Esophagus muscularis mucosa (tissue), 4 donors: ENCODE data around the gene LGALS9. TPM values are rescaled to one million over a fixed set of nuclear protein-coding genes. Genes with fewer than 3 reads are reported as not detected.
"Not testable (repeated sequence)": the region's sequence is repeated elsewhere in the genome, so short reads cannot be mapped to it uniquely, and the experiment has no call there.

Experiments used
- DNase-seq: peaks from one replicate; pipeline ENCODE4 v3.0.0-alpha.2; 2017; ENCODE audit errors: extremely low spot score
- H3K27ac ChIP-seq, 4 donors: fragments of 200-600 bp; sonication (generic); replicated peaks in 1 of 4; 1 replicate in 3 of 4; 2 replicates in 1 of 4; pipeline ENCODE4 v1.5.1; 2016 to 2019; ENCODE audit warnings: mild to moderate bottlenecking in 1 of 4
- H3K27me3 ChIP-seq, 4 donors: fragments of 200-600 bp; sonication (generic); one replicate each; pipeline versions ENCODE4 v1.5.1 to v1.6.0; 2016 to 2019
- H3K36me3 ChIP-seq, 4 donors: fragments of 200-600 bp; sonication (generic); one replicate each; pipeline ENCODE4 v1.5.1; 2016 to 2019
- H3K4me1 ChIP-seq, 4 donors: fragments of 200-600 bp; sonication (generic); one replicate each; pipeline ENCODE4 v1.5.1; 2016 to 2019
- H3K4me3 ChIP-seq, 4 donors: fragments of 200-600 bp; sonication (generic); 1 replicate in 2 of 4; 2 replicates in 2 of 4; pipeline ENCODE4 v1.5.1; 2016 to 2019; ENCODE audit warnings: mild to moderate bottlenecking in 4 of 4, moderate library complexity in 1 of 4
- H3K9me3 ChIP-seq, 4 donors: fragments of 200-600 bp; sonication (generic); 1 replicate in 3 of 4; 2 replicates in 1 of 4; pipeline ENCODE4 v1.5.1; 2016 to 2019
- EP300 ChIP-seq: sonication (generic); formaldehyde crosslinking; IDR thresholded peaks from one replicate; pipeline ENCODE4 v1.6.1; 2017; ENCODE audit warnings: antibody characterized with exemption
- POLR2A ChIP-seq: fragments of 450-650 bp; IDR thresholded peaks from one replicate; pipeline ENCODE4 v1.6.1; 2017; ENCODE audit warnings: antibody characterized with exemption, moderate library complexity, mild to moderate bottlenecking, low read depth
- POLR2AphosphoS5 ChIP-seq, 2 donors: sonication (generic); formaldehyde crosslinking; IDR thresholded peaks; one replicate each; pipeline ENCODE4 v1.6.1; 2017; ENCODE audit warnings: antibody characterized with exemption in 2 of 2
- WGBS: methylation state at CpG from one replicate; pipeline ENCODE4 v1.1.5; 2018; 5-methylcytosine and 5-hydroxymethylcytosine counted together
- intact Hi-C: fragments of 100-400 bp; cut with DNase I; formaldehyde crosslinking; loops from one replicate; pipeline ENCODE4 v1.15.1; 2023
- total RNA-seq, 4 donors: library from RNA; depleted of rRNA; stranded (reverse); fragments of >200 nt; gene quantifications; one replicate each; pipeline versions ENCODE4 v1.1.0 to v1.2.1, GENCODE V29; 2016
- TF ChIP-seq, protein P1 (sequence below), 3 experiments: fragments of 200-600 bp in 2 of 3; fragments of 450-650 bp in 1 of 3; sonication (generic) in 2 of 3; IDR thresholded peaks; one replicate each; pipeline ENCODE4 v1.5.1; 2017 to 2019; ENCODE audit warnings: antibody characterized with exemption in 3 of 3, mild to moderate bottlenecking in 2 of 3, moderate library complexity in 1 of 3

Gene LGALS9
- total RNA-seq, 4 donors from 2014 or later, result 17.0 to 31.8 (median 24.4) TPM

- intact Hi-C loops, result no loop called here
- H3K27me3 ChIP-seq, result peaks cover 0 to 10% (median 0%) of the 10 kb centered on the region in 4 donors
- WGBS, result 57% methylated on average over 5 of the region's 5 CpGs
- no peak overlapping the region for H3K27ac ChIP-seq
- H3K4me3 ChIP-seq, result no peak overlapping the region
- no peak for DNase-seq
- H3K36me3 ChIP-seq, result no peaks in the 10 kb centered on the region
- no peaks in the 10 kb centered on the region for H3K9me3 ChIP-seq
- peaks cover 0 to 3% (median 0%) of the 10 kb centered on the region in 4 donors for H3K4me1 ChIP-seq
- TF ChIP-seq EP300, result no peak
- TF ChIP-seq POLR2A, result no peak
- no peak for TF ChIP-seq POLR2AphosphoS5 (IDR thresholded peaks at IDR 0.05)
- TF ChIP-seq, protein P1, sequence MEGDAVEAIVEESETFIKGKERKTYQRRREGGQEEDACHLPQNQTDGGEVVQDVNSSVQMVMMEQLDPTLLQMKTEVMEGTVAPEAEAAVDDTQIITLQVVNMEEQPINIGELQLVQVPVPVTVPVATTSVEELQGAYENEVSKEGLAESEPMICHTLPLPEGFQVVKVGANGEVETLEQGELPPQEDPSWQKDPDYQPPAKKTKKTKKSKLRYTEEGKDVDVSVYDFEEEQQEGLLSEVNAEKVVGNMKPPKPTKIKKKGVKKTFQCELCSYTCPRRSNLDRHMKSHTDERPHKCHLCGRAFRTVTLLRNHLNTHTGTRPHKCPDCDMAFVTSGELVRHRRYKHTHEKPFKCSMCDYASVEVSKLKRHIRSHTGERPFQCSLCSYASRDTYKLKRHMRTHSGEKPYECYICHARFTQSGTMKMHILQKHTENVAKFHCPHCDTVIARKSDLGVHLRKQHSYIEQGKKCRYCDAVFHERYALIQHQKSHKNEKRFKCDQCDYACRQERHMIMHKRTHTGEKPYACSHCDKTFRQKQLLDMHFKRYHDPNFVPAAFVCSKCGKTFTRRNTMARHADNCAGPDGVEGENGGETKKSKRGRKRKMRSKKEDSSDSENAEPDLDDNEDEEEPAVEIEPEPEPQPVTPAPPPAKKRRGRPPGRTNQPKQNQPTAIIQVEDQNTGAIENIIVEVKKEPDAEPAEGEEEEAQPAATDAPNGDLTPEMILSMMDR (IDR thresholded peaks at IDR 0.05), result no peak
Observed at GRCh38 chr17:27657620-27658019, 26.6 kb downstream of the LGALS9 start.

DNA sequence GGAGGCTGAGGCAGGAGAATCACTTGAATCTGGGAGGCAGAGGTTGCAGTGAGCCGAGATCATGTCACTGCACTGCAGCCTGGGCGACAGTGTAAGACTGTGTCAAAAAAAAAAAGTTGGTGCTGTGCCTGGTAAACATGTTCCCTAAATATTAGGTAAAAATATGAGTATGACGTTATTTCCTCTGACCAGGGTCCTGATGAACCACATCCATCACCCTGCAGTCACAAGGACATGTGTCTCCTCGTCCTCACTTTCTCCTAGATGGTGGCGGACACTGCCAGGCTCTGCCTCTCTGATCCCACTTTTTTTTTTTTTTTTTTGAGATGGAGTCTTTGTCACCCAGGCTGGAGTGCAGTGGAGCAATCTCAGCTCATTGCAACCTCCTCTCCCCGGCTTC lies 28.7 kb downstream of the LGALS9 start:
- Histone ChIP-seq H3K4me1 (peaks cover 0 to under 1% (median 0%) of the 10 kb centered on the region in 4 donors), H3K27me3 (peaks cover 0 to 4% (median 0%) of the 10 kb centered on the region in 4 donors), H3K9me3 (no peaks in the 10 kb centered on the region), H3K27ac (no peak overlapping the region), H3K4me3 (no peak overlapping the region), H3K36me3 (no peaks in the 10 kb centered on the region)
- no peak for DNase-seq
- intact Hi-C loops, result no loop called here
- TF ChIP-seq POLR2A, result no peak
- 88% methylated on average over 6 of the region's 6 CpGs for WGBS

GRCh38 chr17:27660436-27660835 lies 29.4 kb downstream of the LGALS9 start:
- H3K9me3 ChIP-seq, result no peaks in the 10 kb centered on the region
- H3K27me3 ChIP-seq, result no peaks in the 10 kb centered on the region
- WGBS, result 78% methylated on average over 2 of the region's 3 CpGs
- H3K27ac ChIP-seq, result no peak overlapping the region
- TF ChIP-seq POLR2A (no peak), EP300 (no peak), POLR2AphosphoS5 (IDR thresholded peaks at IDR 0.05) (no peak)
- TF ChIP-seq, protein P1 (IDR thresholded peaks at IDR 0.05), result no peak
- intact Hi-C loops, result no loop called here
- no peaks in the 10 kb centered on the region for H3K36me3 ChIP-seq
- H3K4me3 ChIP-seq, result no peak overlapping the region
- DNase-seq, result no peak
- H3K4me1 ChIP-seq, result no peaks in the 10 kb centered on the region

DNA sequence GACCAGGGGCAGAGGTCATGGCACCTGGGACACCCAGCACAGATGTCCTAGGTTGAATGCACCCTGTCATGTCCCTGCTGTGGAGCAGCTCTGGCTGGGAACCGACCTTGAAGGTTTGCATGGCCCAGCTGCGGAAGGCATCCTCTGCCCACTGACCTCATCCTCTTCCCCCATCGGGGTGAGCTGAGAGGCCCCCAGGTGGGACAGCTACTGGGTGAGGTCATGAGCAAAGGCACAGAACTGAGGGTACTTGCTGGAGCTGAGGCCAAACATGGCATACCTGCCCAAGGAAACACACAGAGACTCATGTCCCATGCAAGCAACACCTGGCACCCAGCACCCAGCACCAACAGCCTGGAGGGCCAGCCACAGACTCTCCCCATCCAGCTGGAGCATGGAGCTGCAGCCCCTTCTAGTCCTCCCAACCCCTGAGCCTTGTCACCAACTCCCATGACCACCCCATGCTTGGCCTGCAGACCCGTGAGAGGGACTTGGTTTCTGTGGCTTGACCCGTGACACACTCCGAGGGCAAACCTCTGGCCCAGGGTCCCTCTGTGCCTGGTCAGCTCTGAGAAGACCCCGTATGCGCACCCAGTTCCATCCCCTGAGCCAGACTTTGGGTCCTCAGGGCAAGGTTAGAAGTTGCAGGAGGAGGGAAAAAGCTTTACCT lies 33.1 kb downstream of the LGALS9 start:
- Histone ChIP-seq H3K4me3 (no peak overlapping the region), H3K9me3 (no peaks in the 10 kb centered on the region), H3K27me3 (no peaks in the 10 kb centered on the region), H3K4me1 (no peaks in the 10 kb centered on the region), H3K27ac (no peak overlapping the region), H3K36me3 (no peaks in the 10 kb centered on the region)
- TF ChIP-seq, protein P1 (IDR thresholded peaks at IDR 0.05), result no peak
- TF ChIP-seq POLR2AphosphoS5 (IDR thresholded peaks at IDR 0.05) (no peak), EP300 (no peak), POLR2A (no peak)
- intact Hi-C loops, result no loop called here
- WGBS, result 93% methylated on average over 7 of the region's 8 CpGs
- no peak for DNase-seq

DNA sequence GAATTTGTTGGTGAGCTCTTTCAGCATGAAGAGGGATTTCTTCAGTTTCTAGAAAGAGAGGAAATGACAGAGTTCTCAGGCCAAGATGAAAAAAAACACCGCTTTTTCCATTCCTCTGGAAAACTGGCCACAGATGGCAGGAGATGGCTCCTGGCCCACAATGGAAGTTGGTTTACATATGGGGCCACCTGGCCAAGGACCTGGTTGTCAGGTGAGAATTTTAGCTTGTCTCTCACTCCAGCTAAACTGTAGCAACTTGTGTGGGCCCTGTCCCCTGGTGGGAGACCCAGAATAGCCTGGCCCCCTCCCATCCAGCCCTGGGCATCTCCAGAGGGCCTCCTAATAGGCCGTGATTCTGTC lies 33.6 kb downstream of the LGALS9 start:
- no peaks in the 10 kb centered on the region for H3K4me1 ChIP-seq
- intact Hi-C loops, result no loop called here
- no peak for DNase-seq

DNA sequence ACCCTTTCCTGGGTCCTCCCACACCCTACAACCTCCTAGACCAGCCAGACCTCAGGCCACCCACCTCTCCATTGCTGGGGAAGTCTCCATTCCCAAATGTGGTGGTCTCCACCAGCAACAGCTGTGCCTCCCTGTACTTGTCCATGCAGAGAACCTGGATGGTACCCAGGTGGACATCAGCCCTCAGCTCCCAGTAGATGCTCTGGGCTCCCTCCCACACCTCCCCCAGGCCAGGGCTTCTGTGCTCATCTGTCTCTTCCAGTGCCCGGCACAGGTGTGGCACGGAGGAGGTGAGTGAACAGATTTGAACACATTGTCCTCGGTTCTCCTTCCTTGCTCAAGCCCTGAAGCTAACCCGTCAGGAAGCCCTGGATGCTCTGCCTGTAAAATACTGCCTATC lies 34.6 kb downstream of the LGALS9 start:
- Histone ChIP-seq H3K27ac (no peak overlapping the region), H3K27me3 (peaks cover 0 to 1% (median 0%) of the 10 kb centered on the region in 4 donors), H3K9me3 (no peaks in the 10 kb centered on the region), H3K4me1 (no peaks in the 10 kb centered on the region), H3K36me3 (no peaks in the 10 kb centered on the region), H3K4me3 (no peak overlapping the region)
- TF ChIP-seq POLR2AphosphoS5 (IDR thresholded peaks at IDR 0.05), result no peak
- TF ChIP-seq EP300, result no peak
- no peak for TF ChIP-seq POLR2A
- TF ChIP-seq, protein P1 (IDR thresholded peaks at IDR 0.05), result no peak
- intact Hi-C loops, result no loop called here
- DNase-seq, result no peak
- 97% methylated on average over 3 of the region's 4 CpGs for WGBS

More for the DNA sequence above, 33.6 kb downstream of the LGALS9 start:
- no peak for TF ChIP-seq POLR2A
- TF ChIP-seq POLR2AphosphoS5 (IDR thresholded peaks at IDR 0.05), result no peak
- no peak for TF ChIP-seq EP300
- H3K36me3 ChIP-seq, result no peaks in the 10 kb centered on the region
- no peaks in the 10 kb centered on the region for H3K9me3 ChIP-seq
- no peak overlapping the region for H3K4me3 ChIP-seq
- no peak overlapping the region for H3K27ac ChIP-seq
- H3K27me3 ChIP-seq, result no peaks in the 10 kb centered on the region
- 63% methylated on average over 2 of the region's 2 CpGs for WGBS

- intact Hi-C loops, DNase-seq: not testable (repeated sequence)
Observed at GRCh38 chr17:27666270-27666669, 35.3 kb downstream of the LGALS9 start.

More at GRCh38 chr17:27666270-27666669, 35.3 kb downstream of the LGALS9 start:
- H3K9me3 ChIP-seq, H3K27me3 ChIP-seq, H3K36me3 ChIP-seq, H3K27ac ChIP-seq, H3K4me1 ChIP-seq, H3K4me3 ChIP-seq: not testable (repeated sequence)
- 79% methylated on average over 6 of the region's 6 CpGs for WGBS
